SW480 (cell line): ENCODE data around the gene HDHD5.

Source experiments
- DNase-seq: peaks from one replicate; pipeline ENCODE4 v3.0.0-alpha.2; 2016; ENCODE audit warnings: low spot score

Gene HDHD5

GRCh38 chr22:17120281-17120680 lies 38.8 kb downstream of the HDHD5 start:
- DNase-seq = peak; percentile 27

- no peak for DNase-seq
These were observed 39.4 kb downstream of the HDHD5 start for GRCh38 chr22:17119481-17120202.

GRCh38 chr22:17118342-17118741 lies 40.7 kb downstream of the HDHD5 start:
- no peak for DNase-seq

GRCh38 chr22:17117890-17118289 lies 41.2 kb downstream of the HDHD5 start:
- no peak for DNase-seq

- no peak for DNase-seq
These were observed 41.7 kb downstream of the HDHD5 start for GRCh38 chr22:17117400-17117799.

GRCh38 chr22:17116572-17117330 lies 42.3 kb downstream of the HDHD5 start:
- DNase-seq = no peak

GRCh38 chr22:17115945-17116565 lies 43.0 kb downstream of the HDHD5 start:
- no peak for DNase-seq

GRCh38 chr22:17115236-17115635 lies 43.8 kb downstream of the HDHD5 start:
- DNase-seq = no peak

GRCh38 chr22:17114898-17115235 lies 44.2 kb downstream of the HDHD5 start:
- DNase-seq = no peak

- DNase-seq = no peak
These were observed 44.7 kb downstream of the HDHD5 start for GRCh38 chr22:17114173-17114897.

- DNase-seq = no peak
These were observed 45.5 kb downstream of the HDHD5 start for GRCh38 chr22:17113600-17113999.

GRCh38 chr22:17112491-17113042 lies 46.5 kb downstream of the HDHD5 start:
- DNase-seq = no peak

GRCh38 chr22:17110791-17111550 lies 48.1 kb downstream of the HDHD5 start:
- DNase-seq = no peak

GRCh38 chr22:17109976-17110375 lies 49.1 kb downstream of the HDHD5 start:
- DNase-seq = no peak

- no peak for DNase-seq
These were observed 49.8 kb downstream of the HDHD5 start for GRCh38 chr22:17109113-17109865.

GRCh38 chr22:17108256-17109112 lies 50.6 kb downstream of the HDHD5 start:
- DNase-seq = no peak

- DNase-seq = no peak
These were observed 51.6 kb downstream of the HDHD5 start for GRCh38 chr22:17107547-17107810.

GRCh38 chr22:17106785-17107546 lies 52.1 kb downstream of the HDHD5 start:
- DNase-seq = no peak

- DNase-seq = no peak
These were observed 52.8 kb downstream of the HDHD5 start for GRCh38 chr22:17106161-17106784.
